ENCODE measurements around the gene STX19.
"Not testable (repeated sequence)": the region's sequence is repeated elsewhere in the genome, so short reads cannot be mapped to it uniquely, and the experiment has no call there.

STX19 gene

GRCh38 chr3:93973131-93974126 lies 55.0 kb downstream of the STX19 start, which contains the start of gene PROS1:
TSS of gene PROS1 (minus strand) at chr3:93973896. CDS start at chr3:93973749, 147 bp downstream.
- peak; percentile 93 for DNase-seq

- peak; percentile 85 for DNase-seq
Observed at GRCh38 chr3:93969997-93970396, 58.4 kb downstream of the STX19 start.

- peak; percentile 53 for DNase-seq
Observed at GRCh38 chr3:93969443-93969842, 59.0 kb downstream of the STX19 start.

GRCh38 chr3:93965106-93965505 lies 63.3 kb downstream of the STX19 start:
- not testable (repeated sequence) for DNase-seq

Measured in hematopoietic multipotent progenitor cell treated with erythropoietin and hydrocortisone succinate and interleukin-3 and kit ligand, for 8 days (in vitro differentiated cells).